ENCODE measurements around the gene MYH7B.

GRCh38 chr20:34925981-34926380, 29.7 kb upstream of the MYH7B start:
- no peak for TF ChIP-seq CTCF (conservative IDR thresholded peaks at IDR 0.05; ENCODE audit: low read length)
- no peak for TF ChIP-seq EZH2phosphoT487 (IDR thresholded peaks at IDR 0.05; ENCODE audit: borderline replicate concordance, low read depth, low read length)
